K562 (cell line): ENCODE data around the gene ENO2. TPM values are rescaled to one million over a fixed set of nuclear protein-coding genes. Genes with fewer than 3 reads are reported as not detected.
A peak's percentile ranks its signal among the peaks of the same experiment; 100 is the strongest.

Experiments
- ATAC-seq: fragments of 200-7000 bp; cut with Tn5 transposase; 3 replicates; pipeline ENCODE4 v1.9.1; 2020; ENCODE audit warnings: moderate library complexity
- BruUV-seq: library from RNA; stranded (reverse); fragments of 400-500 nt; replicated peaks from 2 replicates; lab custom pipeline; 2021; lab: Mats Ljungman, UMichigan
- CTCF ChIA-PET: fragments of 300-600 bp; formaldehyde crosslinking; extraction: SDS; loops from one replicate; lab custom pipeline; 2021; ENCODE audit warnings: low intra/inter-chr PET ratio; lab: Yijun Ruan, JAX
- POLR2A ChIA-PET: fragments of 300-600, 350-650 bp; sonication (Branson Sonifier 250); formaldehyde crosslinking; extraction: SDS; loops from one replicate; lab custom pipeline; 2021; ENCODE audit warnings: antibody characterized with exemption, inconsistent platforms; lab: Yijun Ruan, JAX
- DNase-seq, 4 experiments: peaks; one replicate each; pipeline versions ENCODE4 v3.0.0 to v3.0.0-alpha.2; 2011 to 2018; ENCODE audit warnings: low spot score in 3 of 4, mixed read lengths in 3 of 4; ENCODE audit errors: extremely low read depth in 1 of 4
- FAIRE-seq: peaks from 2 replicates; lab custom pipeline; 2011; peaks lifted over from hg19 to GRCh38; lab: Jason Lieb, UNC
- H2AFZ ChIP-seq: 2 replicates; pipeline ENCODE4 v1.6.0; 2011; ENCODE audit warnings: low read depth, low read length, control low read depth, inconsistent platforms
- H3K27ac ChIP-seq: fragments of 200-600 bp; 3 replicates; pipeline ENCODE4 v1.8.0; 2011; ENCODE audit warnings: low read depth, mild to moderate bottlenecking, control low read depth, inconsistent platforms, low read length, moderate library complexity, mixed read lengths; ENCODE audit errors: extremely low read depth
- H3K27me3 ChIP-seq, 2 experiments: fragments of 300-600 bp in 1 of 2; 2 replicates in 1 of 2; 3 replicates in 1 of 2; pipeline versions ENCODE4 v1.6.0 to v1.8.0; 2011; ENCODE audit warnings: inconsistent platforms in 2 of 2, low read length in 2 of 2, mild to moderate bottlenecking in 1 of 2, mixed read lengths in 1 of 2, moderate library complexity in 1 of 2; ENCODE audit not compliant: control insufficient read depth in 2 of 2, insufficient read depth in 2 of 2
- H3K36me3 ChIP-seq: fragments of 300-600 bp; 3 replicates; pipeline ENCODE4 v1.8.0; 2011; ENCODE audit warnings: mild to moderate bottlenecking, low read length, inconsistent platforms; ENCODE audit not compliant: control insufficient read depth, insufficient read depth
- H3K4me1 ChIP-seq, 2 experiments: fragments of 200-600 bp in 1 of 2; replicated peaks in 1 of 2; 2 replicates in 1 of 2; 3 replicates in 1 of 2; pipeline versions ENCODE4 v1.5.1 to v1.8.0; 2011; ENCODE audit warnings: inconsistent platforms in 2 of 2, low read length in 2 of 2, mild to moderate bottlenecking in 1 of 2, mixed read lengths in 1 of 2, moderate library complexity in 1 of 2; ENCODE audit not compliant: control insufficient read depth in 2 of 2, insufficient read depth in 2 of 2
- H3K4me2 ChIP-seq: 2 replicates; pipeline ENCODE4 v1.6.1; 2011; ENCODE audit warnings: low read length, control low read depth, inconsistent platforms, mixed read lengths; ENCODE audit not compliant: insufficient read depth
- H3K4me3 ChIP-seq: fragments of 200-600 bp; sonication (generic), shearing (Covaris generic); 2 replicates; pipeline ENCODE4 v1.5.1; 2016; ENCODE audit warnings: control low read depth, inconsistent platforms
- H3K79me2 ChIP-seq: fragments of 200-600 bp; 3 replicates; pipeline ENCODE4 v1.8.0; 2011; ENCODE audit warnings: low read length, inconsistent platforms; ENCODE audit not compliant: control insufficient read depth, insufficient read depth
- H3K9ac ChIP-seq, 2 experiments: 2 replicates each; pipeline versions ENCODE4 v1.6.0 to v1.6.1; 2011; ENCODE audit warnings: low read depth in 2 of 2, low read length in 2 of 2, control low read depth in 1 of 2, inconsistent platforms in 1 of 2, mild to moderate bottlenecking in 1 of 2, mixed read lengths in 1 of 2; ENCODE audit not compliant: insufficient read depth in 1 of 2
- H3K9me1 ChIP-seq: one replicate; pipeline ENCODE4 v1.6.0; 2011; ENCODE audit warnings: inconsistent platforms, mild to moderate bottlenecking, low read length, moderate library complexity; ENCODE audit not compliant: control insufficient read depth, insufficient read depth
- H3K9me3 ChIP-seq: replicated peaks from 2 replicates; pipeline ENCODE4 v1.5.1; 2011; ENCODE audit warnings: low read depth, low read length, inconsistent platforms; ENCODE audit not compliant: control insufficient read depth, insufficient read depth
- H4K20me1 ChIP-seq: replicated peaks from 2 replicates; pipeline ENCODE4 v1.6.1; 2011; ENCODE audit warnings: low read length, inconsistent platforms, mixed read lengths; ENCODE audit not compliant: control insufficient read depth, insufficient read depth
- ARID3A ChIP-seq: IDR thresholded peaks from 2 replicates; pipeline ENCODE4 v1.6.1; 2012; ENCODE audit warnings: low read depth, low read length, improper control_type of control experiment, borderline replicate concordance
- CBX1 ChIP-seq: sonication (generic); IDR thresholded peaks from 2 replicates; pipeline ENCODE4 v1.6.1; 2016; ENCODE audit warnings: antibody characterized with exemption, low read depth, mild to moderate bottlenecking
- FOXO4 ChIP-seq: fragments of 450-650 bp; formaldehyde crosslinking; IDR thresholded peaks from 2 replicates; pipeline ENCODE4 v1.4.0; 2020; ENCODE audit warnings: mild to moderate bottlenecking, moderate library complexity
- FOXP4 ChIP-seq: sonication (generic); formaldehyde crosslinking; IDR thresholded peaks from 2 replicates; pipeline ENCODE4 v1.8.0; 2022; ENCODE audit warnings: mild to moderate bottlenecking, missing genetic modification reagents, borderline replicate concordance
- GABPB2 ChIP-seq: fragments of 250-450 bp; sonication (Bioruptor Pico); conservative IDR thresholded peaks from 2 replicates; pipeline ENCODE4 v1.5.1; 2021; ENCODE audit warnings: mild to moderate bottlenecking
- GATA2 ChIP-seq: sonication (generic); formaldehyde crosslinking; IDR thresholded peaks from 2 replicates; pipeline ENCODE4 v1.4.0; 2020; ENCODE audit warnings: mild to moderate bottlenecking, missing genetic modification reagents
- NFIX ChIP-seq: fragments of 250-450 bp; sonication (Bioruptor Pico); IDR thresholded peaks from 2 replicates; pipeline ENCODE4 v1.4.0; 2020; ENCODE audit warnings: low read depth, mild to moderate bottlenecking, moderate library complexity
- POLR2AphosphoS5 ChIP-seq: IDR thresholded peaks from 2 replicates; pipeline ENCODE4 v1.6.1; 2011; ENCODE audit warnings: mild to moderate bottlenecking, low read depth, low read length, moderate library complexity; ENCODE audit not compliant: control insufficient read depth, insufficient read depth
- PURB ChIP-seq: sonication (generic); formaldehyde crosslinking; IDR thresholded peaks from 2 replicates; pipeline ENCODE4 v1.9.0; 2021; ENCODE audit warnings: low read depth, mild to moderate bottlenecking, missing genetic modification reagents
- SNIP1 ChIP-seq: fragments of 450-650 bp; IDR thresholded peaks from 2 replicates; pipeline ENCODE4 v1.7.1; 2017; ENCODE audit warnings: low read depth, mild to moderate bottlenecking
- WHSC1 ChIP-seq: IDR thresholded peaks from one replicate; pipeline ENCODE4 v1.6.1; 2012; ENCODE audit warnings: low read length, control low read depth, inconsistent platforms
- ZBTB17 ChIP-seq: fragments of 450-650 bp; formaldehyde crosslinking; IDR thresholded peaks from 2 replicates; pipeline ENCODE4 v1.4.0; 2020; ENCODE audit warnings: mild to moderate bottlenecking
- ZNF280B ChIP-seq: fragments of 250-450 bp; sonication (Bioruptor Pico); IDR thresholded peaks from 2 replicates; pipeline ENCODE4 v1.5.1; 2021; ENCODE audit warnings: mild to moderate bottlenecking
- ZNF282 ChIP-seq: sonication (generic); formaldehyde crosslinking; IDR thresholded peaks from 2 replicates; pipeline ENCODE4 v1.8.1; 2023; ENCODE audit warnings: missing genetic modification reagents
- ZNF699 ChIP-seq: fragments of 250-450 bp; sonication (Bioruptor Pico); IDR thresholded peaks from 2 replicates; pipeline ENCODE4 v1.8.0; 2021; ENCODE audit warnings: mild to moderate bottlenecking, moderate library complexity; ENCODE audit not compliant: insufficient replicate concordance
- WGBS: fragments of 100-300 bp; shearing (Covaris generic); methylation state at CpG from one replicate; pipeline ENCODE4 v1.1.6; 2016; ENCODE audit warnings: low coverage, mixed read lengths; ENCODE audit not compliant: insufficient coverage; ENCODE audit errors: missing lambda C conversion rate; 5-methylcytosine and 5-hydroxymethylcytosine counted together
- in situ Hi-C: fragments of 300-500 bp; cut with MboI; formaldehyde crosslinking; loops from 4 replicates; pipeline ENCODE4 v1.15.0; 2018; ENCODE audit warnings: inconsistent platforms, mixed read lengths
- intact Hi-C: fragments of 100-400 bp; cut with micrococcal nuclease; formaldehyde crosslinking; loops from 2 replicates; pipeline ENCODE4 v1.14.2; 2022
- polyA plus RNA-seq, 8 experiments: library from polyadenylated mRNA; depleted of rRNA in 4 of 8; stranded (reverse) in 5 of 8; unstranded in 3 of 8; fragments of >200 nt; fragmentation: Nextera tagmentation in 2 of 8; fragmentation: Illumina TruSeq in 1 of 8; extraction: Ambion mirVana in 2 of 8; extraction: Trizol in 1 of 8; gene quantifications; 2 replicates each; pipeline versions ENCODE4 v1.2.1 to v1.2.3, GENCODE V29; 2011 to 2014; ENCODE audit warnings: inconsistent platforms in 1 of 8, missing spikeins in 1 of 8
- total RNA-seq, 7 experiments: library from RNA; depleted of rRNA in 6 of 7; stranded (reverse); fragments of >200 nt in 6 of 7; fragmentation: Illumina TruSeq in 2 of 7; extraction: Trizol in 2 of 7; gene quantifications; 2 replicates each; pipeline versions ENCODE4 v1.2.1 to v1.2.3, GENCODE V29; 2011 to 2021; ENCODE audit warnings: low replicate concordance in 1 of 7

The ENO2 gene
- total and polyA plus RNA-seq, 9 of the 15 experiments (the other 6 are each of a cell fraction or from before 2014, with no cell fraction given), result 10.9 to 43.3 (median 21.0) TPM

- POLR2A ChIA-PET, result no interaction called here
- Histone ChIP-seq H3K36me3 (peaks cover 21% of the 10 kb centered on the region; the same call in 2 of the 3 replicates), H3K27ac (no peak overlapping the region), H3K79me2 (peaks cover 19% of the 10 kb centered on the region), H3K9me3 (no peaks in the 10 kb centered on the region), H3K9ac (peak overlapping the region in 1 of 2 experiments; percentile 87; a peak in 1 of 4 replicates), H4K20me1 (no peaks in the 10 kb centered on the region), H3K27me3 (no peaks in the 10 kb centered on the region), H3K4me3 (no peak overlapping the region), H3K9me1 (peaks cover 6% of the 10 kb centered on the region), H2AFZ (no peak overlapping the region), H3K4me1 (peaks cover 12 to 37% of the 10 kb centered on the region in 2 experiments; a peak in 4 of 5 replicates), H3K4me2 (no peak overlapping the region)
- FAIRE-seq (no peak), ATAC-seq (no peak), DNase-seq (no peak)
- in situ Hi-C loops (no loop called here), intact Hi-C loops (no loop called here)
- WGBS, result 78% methylated on average over 8 of the region's 14 CpGs
- BruUV-seq, result no TSS peak
- CTCF ChIA-PET, result no interaction called here
- no peak for TF ChIP-seq FOXO4 (CRISPR knock-in tag)
- no peak for TF ChIP-seq SNIP1
- TF ChIP-seq NFIX (CRISPR knock-in tag), result no peak
- TF ChIP-seq GABPB2, result no peak
- no peak for TF ChIP-seq POLR2AphosphoS5
- no peak for TF ChIP-seq GATA2
- no peak for TF ChIP-seq ZNF282 (CRISPR knock-in tag)
- TF ChIP-seq ARID3A, result no peak
- TF ChIP-seq ZNF280B (CRISPR knock-in tag), result no peak
- TF ChIP-seq CBX1, result no peak
- TF ChIP-seq PURB (CRISPR knock-in tag), result no peak
- TF ChIP-seq ZBTB17 (CRISPR knock-in tag), result no peak
- no peak for TF ChIP-seq WHSC1
- no peak for TF ChIP-seq ZNF699 (CRISPR knock-in tag)
- no peak for TF ChIP-seq FOXP4
These were observed 3.3 kb downstream of the ENO2 start for GRCh38 chr12:6917491-6918231.
